ENCODE measurements around the gene ADGRG4. TPM values are rescaled to one million over a fixed set of nuclear protein-coding genes. Genes with fewer than 3 reads are reported as not detected.

Gene ADGRG4
- total RNA-seq, 1 donor from 2014 or later = not detected

- no peak for ATAC-seq
These were observed 5.4 kb downstream of the ADGRG4 start for GRCh38 chrX:136306182-136306581.

- no peak for ATAC-seq
These were observed 6.7 kb downstream of the ADGRG4 start for GRCh38 chrX:136307471-136307870.

- peak; percentile 82 for ATAC-seq
These were observed 9.6 kb downstream of the ADGRG4 start for GRCh38 chrX:136310411-136310810.

- ATAC-seq = no peak
These were observed 17.4 kb downstream of the ADGRG4 start for GRCh38 chrX:136318156-136318555.

GRCh38 chrX:136318895-136319597 is 18.3 kb downstream of the ADGRG4 start:
- no peak for ATAC-seq

- ATAC-seq = no peak
These were observed 18.8 kb downstream of the ADGRG4 start for GRCh38 chrX:136319600-136319999.

- ATAC-seq = peak; percentile 52
These were observed 20.8 kb downstream of the ADGRG4 start for GRCh38 chrX:136321532-136321931.

GRCh38 chrX:136322064-136322463 is 21.3 kb downstream of the ADGRG4 start:
- no peak for ATAC-seq

GRCh38 chrX:136325377-136325776 is 24.6 kb downstream of the ADGRG4 start:
- ATAC-seq = no peak

GRCh38 chrX:136328933-136329332 is 28.2 kb downstream of the ADGRG4 start:
- ATAC-seq = no peak

GRCh38 chrX:136336623-136337022 is 35.9 kb downstream of the ADGRG4 start:
- ATAC-seq = no peak

- no peak for ATAC-seq
These were observed 38.9 kb downstream of the ADGRG4 start for GRCh38 chrX:136339702-136340101.

- ATAC-seq = no peak
These were observed 43.6 kb downstream of the ADGRG4 start for GRCh38 chrX:136344320-136344719.

- no peak for ATAC-seq
These were observed 45.7 kb downstream of the ADGRG4 start for GRCh38 chrX:136346506-136346905.

GRCh38 chrX:136347706-136348105 is 46.9 kb downstream of the ADGRG4 start:
- no peak for ATAC-seq

GRCh38 chrX:136353526-136354093 is 52.8 kb downstream of the ADGRG4 start:
- peak; percentile 96 for ATAC-seq

GRCh38 chrX:136354201-136354600 is 53.4 kb downstream of the ADGRG4 start:
- ATAC-seq = no peak

- ATAC-seq = no peak
These were observed 68.6 kb downstream of the ADGRG4 start for GRCh38 chrX:136369377-136369776.

- ATAC-seq = no peak
These were observed 76.0 kb downstream of the ADGRG4 start for GRCh38 chrX:136376713-136377112.

- ATAC-seq = no peak
These were observed 79.4 kb downstream of the ADGRG4 start for GRCh38 chrX:136380010-136380769.

GRCh38 chrX:136386173-136386572 is 85.4 kb downstream of the ADGRG4 start:
- no peak for ATAC-seq

- ATAC-seq = no peak
These were observed 86.1 kb downstream of the ADGRG4 start for GRCh38 chrX:136386826-136387225.

- no peak for ATAC-seq
These were observed 87.3 kb downstream of the ADGRG4 start for GRCh38 chrX:136387951-136388502.

Data from esophagus mucosa (tissue), 1 donor.